Esophagus squamous epithelium (tissue), 5 donors: ENCODE results near the gene CPOX. TPM values are rescaled to one million over a fixed set of nuclear protein-coding genes. Genes with fewer than 3 reads are reported as not detected.

Experiments
- DNase-seq: peaks from one replicate; lab custom pipeline; 2025; lab: John Stamatoyannopoulos, UW
- H3K27ac ChIP-seq, 4 donors: fragments of 200-600 bp; sonication (generic); one replicate each; pipeline ENCODE4 v1.5.1; 2016 to 2019; ENCODE audit warnings: mild to moderate bottlenecking in 1 of 4
- H3K27me3 ChIP-seq, 4 donors: fragments of 200-600 bp; sonication (generic); 1 replicate in 3 of 4; 2 replicates in 1 of 4; pipeline versions ENCODE4 v1.5.1 to v1.6.0; 2017 to 2021; ENCODE audit warnings: antibody characterized with exemption in 1 of 4
- H3K36me3 ChIP-seq, 3 donors: fragments of 200-600 bp; sonication (generic); one replicate each; pipeline ENCODE4 v1.5.1; 2016 to 2019
- H3K4me1 ChIP-seq, 3 donors: fragments of 200-600 bp; sonication (generic); one replicate each; pipeline ENCODE4 v1.5.1; 2017 to 2019
- H3K4me3 ChIP-seq, 4 donors: fragments of 200-600 bp; sonication (generic); 1 replicate in 3 of 4; 2 replicates in 1 of 4; pipeline ENCODE4 v1.5.1; 2016 to 2019; ENCODE audit warnings: mild to moderate bottlenecking in 2 of 4, moderate library complexity in 1 of 4
- H3K9me3 ChIP-seq, 3 donors: fragments of 200-600 bp; sonication (generic); one replicate each; pipeline ENCODE4 v1.5.1; 2016 to 2019
- CTCF ChIP-seq, 6 experiments: fragments of 450-650 bp in 4 of 6; fragments of 200-600 bp in 2 of 6; sonication (generic) in 2 of 6; IDR thresholded peaks; one replicate each; pipeline ENCODE4 v1.5.1; 2016 to 2019; ENCODE audit warnings: antibody characterized with exemption in 6 of 6, mild to moderate bottlenecking in 4 of 6, moderate library complexity in 4 of 6
- POLR2A ChIP-seq, 4 donors: fragments of 450-650 bp; IDR thresholded peaks; one replicate each; pipeline ENCODE4 v1.6.1; 2017; ENCODE audit warnings: antibody characterized with exemption in 4 of 4, mild to moderate bottlenecking in 4 of 4, moderate library complexity in 3 of 4
- WGBS, 2 donors: methylation state at CpG; one replicate each; pipeline ENCODE4 v1.1.5; 2018; 5-methylcytosine and 5-hydroxymethylcytosine counted together
- intact Hi-C: fragments of 100-400 bp; cut with DNase I; formaldehyde crosslinking; loops from one replicate; pipeline ENCODE4 v1.15.0; 2022
- total RNA-seq, 4 donors: library from RNA; depleted of rRNA; stranded (reverse); fragments of >200 nt; gene quantifications; one replicate each; pipeline ENCODE4 v1.1.0, GENCODE V29; 2016
- donor health status: DM: yes; HTN: yes; CAD: no.

CPOX gene
- total RNA-seq, 4 donors from 2014 or later, result 18.3 to 23.6 (median 21.4) TPM

GRCh38 chr3:98551236-98551635 lies 42.2 kb downstream of the CPOX start:
- Histone ChIP-seq H3K4me1 (no peaks in the 10 kb centered on the region), H3K36me3 (no peaks in the 10 kb centered on the region), H3K4me3 (no peak overlapping the region), H3K27me3 (peaks cover 0 to 9% (median 0%) of the 10 kb centered on the region in 4 donors), H3K9me3 (no peaks in the 10 kb centered on the region), H3K27ac (peak overlapping the region in 1 of 4 donors; percentile 9)
- intact Hi-C loops, result no loop called here
- TF ChIP-seq CTCF (IDR thresholded peaks at IDR 0.05), result no peak
- TF ChIP-seq POLR2A (IDR thresholded peaks at IDR 0.05), result no peak
- no peak for DNase-seq
- 86 to 93% methylated on average over 2 of the region's 2 CpGs for WGBS, 2 donors

GRCh38 chr3:98550833-98551232 lies 42.6 kb downstream of the CPOX start:
- no peaks in the 10 kb centered on the region for H3K36me3 ChIP-seq
- H3K9me3 ChIP-seq, result no peaks in the 10 kb centered on the region
- intact Hi-C loops, result no loop called here
- TF ChIP-seq CTCF (IDR thresholded peaks at IDR 0.05), result no peak
- TF ChIP-seq POLR2A (IDR thresholded peaks at IDR 0.05), result no peak
- DNase-seq, result no peak
- H3K27ac ChIP-seq, result no peak overlapping the region
- 81 to 93% methylated on average over 3 of the region's 3 CpGs for WGBS, 2 donors
- peaks cover 0 to 9% (median 0%) of the 10 kb centered on the region in 4 donors for H3K27me3 ChIP-seq
- H3K4me1 ChIP-seq, result no peaks in the 10 kb centered on the region
- no peak overlapping the region for H3K4me3 ChIP-seq

GRCh38 chr3:98548544-98548943 lies 44.9 kb downstream of the CPOX start:
- H3K27me3 ChIP-seq, result peaks cover 0 to 9% (median 0%) of the 10 kb centered on the region in 4 donors
- H3K9me3 ChIP-seq, result no peaks in the 10 kb centered on the region
- no peak for DNase-seq
- intact Hi-C loops, result no loop called here
- no peak overlapping the region for H3K4me3 ChIP-seq
- no peaks in the 10 kb centered on the region for H3K36me3 ChIP-seq
- H3K4me1 ChIP-seq, result no peaks in the 10 kb centered on the region
- 65 to 67% methylated on average over 4 to 5 of the region's 5 CpGs for WGBS, 2 donors
- no peak overlapping the region for H3K27ac ChIP-seq
- TF ChIP-seq CTCF (IDR thresholded peaks at IDR 0.05), result no peak
- no peak for TF ChIP-seq POLR2A (IDR thresholded peaks at IDR 0.05)

GRCh38 chr3:98545940-98546339 lies 47.5 kb downstream of the CPOX start:
- Histone ChIP-seq H3K4me3 (no peak overlapping the region), H3K36me3 (no peaks in the 10 kb centered on the region), H3K27ac (no peak overlapping the region), H3K9me3 (no peaks in the 10 kb centered on the region), H3K27me3 (peaks cover 0 to 9% (median 0%) of the 10 kb centered on the region in 4 donors), H3K4me1 (no peaks in the 10 kb centered on the region)
- intact Hi-C loops, result no loop called here
- 69 to 74% methylated on average over 5 of the region's 5 CpGs for WGBS, 2 donors
- DNase-seq, result no peak
- TF ChIP-seq POLR2A (IDR thresholded peaks at IDR 0.05) (no peak), CTCF (IDR thresholded peaks at IDR 0.05) (no peak)

GRCh38 chr3:98542623-98543022 lies 50.8 kb downstream of the CPOX start:
- H3K27ac ChIP-seq, result no peak overlapping the region
- H3K4me1 ChIP-seq, result no peaks in the 10 kb centered on the region
- intact Hi-C loops, result no loop called here
- TF ChIP-seq POLR2A (IDR thresholded peaks at IDR 0.05), result no peak
- no peak for TF ChIP-seq CTCF (IDR thresholded peaks at IDR 0.05)
- no peak overlapping the region for H3K4me3 ChIP-seq
- no peaks in the 10 kb centered on the region for H3K27me3 ChIP-seq
- 93 to 100% methylated on average over 1 of the region's 1 CpG for WGBS, 2 donors
- H3K9me3 ChIP-seq, result no peaks in the 10 kb centered on the region
- no peaks in the 10 kb centered on the region for H3K36me3 ChIP-seq
- no peak for DNase-seq
